Activated effector memory CD4-positive, alpha-beta T cell treated with Interleukin-2 at 50 U/mL for 16 hours (primary cell): Measurements from ENCODE around the gene PDGFA.

Experiments
- DNase-seq: peaks from one replicate; pipeline ENCODE4 v3.0.0-alpha.2; 2020

Gene PDGFA

GRCh38 chr7:500521-501420, 18.9 kb downstream of the PDGFA start:
- no peak for DNase-seq

- DNase-seq: no peak
These were observed 19.7 kb downstream of the PDGFA start for GRCh38 chr7:499853-500485.

GRCh38 chr7:498678-499641, 20.7 kb downstream of the PDGFA start:
- no peak for DNase-seq

- DNase-seq: no peak
These were observed 21.5 kb downstream of the PDGFA start for GRCh38 chr7:497946-498655.

GRCh38 chr7:497346-497745, 22.3 kb downstream of the PDGFA start:
- DNase-seq: no peak

GRCh38 chr7:496528-497295, 22.9 kb downstream of the PDGFA start:
- no peak for DNase-seq

- DNase-seq: no peak
These were observed 23.8 kb downstream of the PDGFA start for GRCh38 chr7:495761-496321.

- DNase-seq: no peak
These were observed 24.3 kb downstream of the PDGFA start for GRCh38 chr7:495326-495725.

GRCh38 chr7:494906-495305, 24.7 kb downstream of the PDGFA start:
- no peak for DNase-seq

GRCh38 chr7:494259-494687, 25.4 kb downstream of the PDGFA start:
- no peak for DNase-seq

GRCh38 chr7:493661-494251, 25.9 kb downstream of the PDGFA start:
- no peak for DNase-seq

- no peak for DNase-seq
These were observed 27.0 kb downstream of the PDGFA start for GRCh38 chr7:492714-493065.

GRCh38 chr7:491958-492713, 27.5 kb downstream of the PDGFA start:
- DNase-seq: no peak

- DNase-seq: no peak
These were observed 28.2 kb downstream of the PDGFA start for GRCh38 chr7:491292-491957.

- no peak for DNase-seq
These were observed 29.0 kb downstream of the PDGFA start for GRCh38 chr7:490461-491291.

GRCh38 chr7:489876-490275, 29.8 kb downstream of the PDGFA start:
- no peak for DNase-seq

GRCh38 chr7:486216-486743, 33.4 kb downstream of the PDGFA start:
- no peak for DNase-seq
